ENCODE results near the gene SV2C.

The SV2C gene

DNA sequence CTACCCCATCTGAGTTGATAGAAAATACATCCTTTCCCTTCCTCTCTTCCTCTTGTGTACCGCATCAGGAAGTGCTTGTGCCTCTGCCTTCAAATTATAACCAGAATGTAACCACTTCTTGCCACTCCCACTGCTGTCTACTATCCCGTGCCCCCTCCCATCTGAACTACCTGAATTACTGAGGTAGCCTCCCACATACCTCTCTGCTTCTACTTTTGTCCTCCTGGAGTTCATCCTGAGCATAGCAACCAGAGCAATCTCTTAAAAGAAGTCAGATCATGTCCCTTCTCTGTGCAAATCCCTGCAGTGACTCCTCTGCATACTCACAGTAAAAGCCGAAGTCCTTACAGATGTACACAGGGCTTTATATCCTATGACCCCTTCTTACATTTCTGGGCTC is 23.0 kb downstream of the SV2C start:
- DNase-seq: no peak

- no peak for DNase-seq
Observed at GRCh38 chr5:76111477-76112174, 28.4 kb downstream of the SV2C start.

DNA sequence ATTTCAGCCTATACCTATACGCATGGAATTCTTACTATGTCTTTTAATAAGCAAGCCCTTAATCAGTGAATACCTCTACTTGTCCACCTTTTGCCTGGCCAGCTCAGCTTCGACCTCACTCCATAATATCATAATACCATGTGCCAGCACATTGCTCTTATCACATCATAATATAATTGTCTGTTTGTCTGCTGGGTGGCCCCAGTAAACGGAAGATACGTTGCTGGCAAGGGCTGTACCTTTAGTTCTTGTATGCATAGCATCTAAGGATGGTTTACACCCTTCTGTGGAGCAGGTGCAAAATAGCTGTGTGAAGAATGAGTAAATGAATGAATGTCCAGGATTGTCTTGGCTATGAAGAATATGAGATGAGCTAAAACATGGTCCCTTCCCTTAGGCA is 29.9 kb downstream of the SV2C start:
- DNase-seq: no peak

DNA sequence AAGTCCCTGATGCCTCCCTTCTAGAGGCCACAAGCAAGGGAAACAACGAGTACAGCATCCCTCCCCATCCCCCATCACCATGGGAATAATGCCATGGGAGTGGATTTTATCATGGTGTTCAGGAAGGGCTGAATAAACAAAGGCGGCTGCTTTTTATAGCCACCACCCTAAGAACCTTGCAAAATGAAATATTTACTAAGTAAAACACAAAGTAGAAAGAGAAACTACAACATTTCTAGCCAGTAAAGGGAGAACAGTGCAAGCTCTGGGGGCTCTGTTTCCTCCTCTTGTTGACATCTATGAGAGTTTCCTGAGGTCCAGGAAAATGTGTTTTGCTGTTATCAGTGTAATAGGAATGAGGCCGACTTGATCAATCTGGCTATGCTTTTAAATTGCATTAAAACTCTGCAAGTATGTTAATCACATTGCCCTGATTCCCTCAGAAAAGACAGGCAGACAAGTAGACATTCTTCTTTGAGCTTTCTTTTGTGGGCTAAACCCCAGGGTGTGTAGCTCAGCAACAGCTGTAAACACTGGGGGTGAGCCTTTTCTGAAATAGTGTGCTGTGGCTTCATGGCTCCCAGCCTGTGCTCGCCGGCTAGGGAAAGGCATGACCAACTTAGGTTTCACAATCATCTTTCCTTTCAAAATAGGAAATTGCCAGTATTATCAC is 31.1 kb downstream of the SV2C start:
- no peak for DNase-seq

GRCh38 chr5:76125346-76125745 is 42.2 kb downstream of the SV2C start:
- no peak for DNase-seq

DNA sequence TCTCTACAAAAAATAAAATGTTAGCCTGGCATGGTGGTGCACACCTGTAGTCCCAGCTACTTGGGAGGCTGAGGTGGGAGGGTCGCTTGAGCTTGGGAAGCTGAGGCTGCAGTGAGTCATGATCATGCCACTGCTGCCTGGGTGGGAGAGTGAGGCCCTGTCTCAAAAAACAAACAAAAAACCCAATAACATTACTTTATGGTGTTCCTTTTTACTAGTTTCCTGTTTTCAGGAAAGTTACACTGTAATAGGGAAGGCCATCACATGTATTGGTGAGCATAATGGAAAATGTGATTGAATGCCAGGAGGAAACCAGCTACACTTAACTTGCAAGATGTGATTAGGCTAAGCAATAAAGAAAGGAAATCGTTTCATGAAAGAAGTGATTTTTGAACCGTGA is 42.7 kb downstream of the SV2C start:
- no peak for DNase-seq

- DNase-seq: no peak
Observed at GRCh38 chr5:76134003-76134402, 50.8 kb downstream of the SV2C start.

DNA sequence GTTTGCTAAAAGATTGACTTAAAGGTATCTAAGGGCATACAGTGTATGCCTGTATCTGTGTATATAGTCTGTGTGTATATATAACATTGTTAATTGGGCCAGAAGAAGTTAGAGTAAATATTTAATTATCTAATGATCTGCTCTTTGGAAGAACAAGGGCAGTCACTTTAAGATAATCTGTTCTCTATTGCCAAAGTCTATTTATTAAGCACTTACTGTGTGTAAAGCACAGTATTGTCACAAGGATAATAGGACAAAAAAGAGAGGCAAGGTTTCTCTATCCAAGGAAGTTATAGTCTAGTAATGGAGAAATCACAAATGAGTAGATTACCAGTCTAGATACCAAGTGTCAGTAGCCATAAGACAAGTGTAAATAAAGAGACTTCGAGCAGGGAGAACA is 51.5 kb downstream of the SV2C start:
- no peak for DNase-seq

GRCh38 chr5:76137887-76138542 is 54.8 kb downstream of the SV2C start:
- DNase-seq: no peak

GRCh38 chr5:76143884-76144283 is 60.7 kb downstream of the SV2C start:
- DNase-seq: no peak

- DNase-seq: no peak
Observed at GRCh38 chr5:76144513-76145274, 61.5 kb downstream of the SV2C start.

DNA sequence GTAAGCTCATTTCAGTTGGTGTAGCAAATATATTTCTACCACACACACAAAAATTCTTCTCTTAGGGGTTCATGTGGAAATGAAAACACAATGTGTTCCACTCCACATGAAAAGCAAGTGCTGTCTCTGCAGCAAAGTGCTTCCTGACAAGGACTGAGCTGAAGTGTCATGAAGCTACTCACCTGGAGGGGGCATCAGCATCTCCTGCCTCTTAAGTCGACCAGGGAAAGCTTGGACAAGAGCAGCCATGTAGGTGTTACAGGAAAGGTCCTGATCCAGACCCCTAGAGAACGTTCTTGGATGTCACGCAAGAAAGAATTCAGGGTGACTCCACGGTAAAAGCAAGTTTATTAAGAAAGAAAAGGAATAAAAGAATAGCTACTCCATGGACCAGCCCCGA is 62.8 kb downstream of the SV2C start:
- peak; percentile 3 for DNase-seq

- DNase-seq: no peak
Observed at GRCh38 chr5:76149636-76150035, 66.5 kb downstream of the SV2C start.

- no peak for DNase-seq
Observed at GRCh38 chr5:76152161-76152560, 69.0 kb downstream of the SV2C start.

GRCh38 chr5:76152700-76153099 is 69.5 kb downstream of the SV2C start:
- DNase-seq: no peak

DNA sequence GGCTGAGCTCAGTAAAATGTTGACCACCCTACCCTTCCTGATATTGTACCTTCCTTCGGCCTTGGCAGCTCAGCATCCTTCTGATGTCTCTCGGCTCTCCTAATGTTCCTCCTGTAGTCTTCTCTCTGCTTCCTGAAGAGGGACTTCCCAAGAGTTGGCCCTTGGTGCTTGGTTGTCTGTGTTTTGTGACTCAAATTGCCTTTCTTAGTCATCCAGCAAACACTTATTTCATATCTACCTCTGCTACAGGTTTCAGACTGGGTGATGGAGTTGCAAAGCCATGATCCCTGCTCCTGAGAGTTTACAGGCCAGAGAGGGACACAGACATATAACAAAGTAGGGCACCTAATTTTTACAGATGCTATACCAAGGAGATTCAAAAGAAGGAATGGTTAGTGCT is 70.1 kb downstream of the SV2C start:
- DNase-seq: no peak

DNA sequence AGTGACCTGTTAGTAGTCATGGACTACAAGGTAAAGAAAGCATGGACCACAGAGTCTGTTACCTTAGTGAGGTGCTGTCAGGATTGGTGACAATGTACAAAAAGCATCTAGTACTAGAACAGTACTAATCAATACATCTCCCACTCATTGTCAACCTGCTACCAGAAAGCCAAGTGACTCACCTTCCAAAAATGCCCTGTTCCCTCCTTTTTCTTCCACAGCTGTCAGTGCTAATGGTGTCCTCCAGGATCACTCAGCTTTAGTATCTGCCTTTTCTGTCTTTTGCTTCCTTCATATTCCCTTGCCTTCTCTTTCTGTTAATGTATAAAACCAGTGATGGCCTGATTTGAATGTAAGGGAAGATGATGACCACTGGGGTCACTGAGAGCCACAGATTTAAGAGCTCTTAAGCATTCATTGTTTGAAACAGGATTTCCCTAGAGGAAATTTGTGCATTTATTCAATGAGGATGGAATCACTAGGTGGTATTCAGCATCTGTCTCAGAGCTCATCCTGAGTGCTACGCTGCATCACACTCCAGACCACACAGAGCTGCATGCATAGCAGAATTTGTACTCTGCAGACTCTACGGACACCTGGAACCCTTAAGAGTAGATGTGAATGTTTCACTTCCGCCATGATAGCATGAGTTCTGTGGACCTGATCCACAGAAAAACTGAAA is 71.0 kb downstream of the SV2C start:
- DNase-seq: no peak

DNA sequence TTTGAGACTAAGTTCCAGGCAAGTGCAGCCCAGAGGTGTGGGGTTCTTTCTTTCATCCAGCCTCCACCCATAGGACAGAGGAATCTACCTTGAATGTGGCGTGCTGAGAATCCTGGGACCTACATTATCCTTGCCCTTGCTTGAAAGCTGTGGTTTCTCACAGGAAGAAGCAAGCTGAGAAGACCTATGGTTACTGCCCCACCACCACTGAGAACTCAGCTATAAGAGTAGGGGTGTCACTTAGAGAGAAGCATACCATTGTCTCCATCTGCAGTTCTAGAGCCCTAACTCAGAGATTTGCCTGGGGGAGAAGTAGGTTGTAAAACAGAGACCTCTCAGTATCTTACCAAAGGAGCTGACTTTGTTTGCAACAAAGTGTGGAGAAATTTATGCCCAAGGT is 72.4 kb downstream of the SV2C start:
- DNase-seq: no peak

DNA sequence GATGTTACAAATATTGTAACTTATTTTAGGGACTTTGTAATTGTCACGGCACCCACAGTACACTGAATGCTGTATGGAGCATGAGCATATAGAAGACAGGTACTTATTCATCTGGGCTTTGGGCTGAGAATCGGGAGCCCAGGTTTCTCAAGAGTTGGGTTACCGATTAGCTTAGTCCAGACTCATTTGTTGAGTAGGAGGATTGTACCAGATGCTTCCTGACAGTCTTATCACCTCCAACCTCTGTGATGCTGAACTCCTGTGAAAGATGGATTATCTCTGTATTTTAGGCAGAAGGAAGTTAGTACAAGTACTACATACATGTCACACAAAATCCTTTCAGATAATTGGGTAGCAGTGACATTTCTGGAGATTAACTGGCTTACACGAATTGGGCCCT is 79.2 kb downstream of the SV2C start:
- no peak for DNase-seq

DNA sequence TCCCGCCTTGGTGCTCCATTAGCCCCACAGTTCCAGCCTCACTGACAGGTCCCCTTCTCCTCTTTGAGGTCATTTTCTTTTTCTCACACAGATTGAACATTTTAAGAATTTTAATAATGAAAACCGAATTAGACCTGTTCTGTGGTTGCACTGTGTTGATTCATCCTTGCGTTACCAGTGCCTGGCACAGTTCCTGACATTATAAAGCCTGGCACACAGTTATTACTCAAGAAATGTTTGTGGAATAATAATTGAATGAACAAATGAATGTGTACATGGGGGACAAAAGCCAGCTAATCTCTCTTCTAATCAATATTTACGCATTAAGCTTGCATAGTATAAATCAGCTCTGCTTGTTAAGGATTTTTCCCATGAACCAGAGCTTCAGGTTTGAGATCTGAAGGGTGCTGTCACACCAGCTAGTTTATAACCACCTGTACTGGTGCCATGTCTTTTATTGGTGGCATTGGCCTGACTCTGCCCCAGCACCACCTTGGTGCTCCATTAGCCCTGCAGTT is 80.0 kb downstream of the SV2C start:
- no peak for DNase-seq

DNA sequence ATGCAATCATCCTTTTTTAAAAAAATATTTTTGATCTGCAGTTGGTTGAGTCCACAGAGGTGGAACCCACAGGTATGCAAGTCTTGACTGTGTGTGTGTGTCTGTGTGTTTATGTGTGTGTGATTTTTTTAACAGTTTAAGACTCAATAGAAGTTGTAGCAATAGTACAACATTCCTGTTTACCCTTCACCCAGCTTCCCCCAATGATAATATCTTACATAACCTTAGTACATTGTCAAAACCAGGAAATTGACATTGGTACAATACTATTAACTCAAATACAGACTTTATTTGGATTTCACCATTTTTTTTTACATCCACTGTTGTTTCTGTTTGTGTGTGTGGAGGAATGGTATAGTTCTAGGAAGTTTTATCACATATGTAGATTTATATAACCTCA is 81.8 kb downstream of the SV2C start:
- DNase-seq: no peak

DNA sequence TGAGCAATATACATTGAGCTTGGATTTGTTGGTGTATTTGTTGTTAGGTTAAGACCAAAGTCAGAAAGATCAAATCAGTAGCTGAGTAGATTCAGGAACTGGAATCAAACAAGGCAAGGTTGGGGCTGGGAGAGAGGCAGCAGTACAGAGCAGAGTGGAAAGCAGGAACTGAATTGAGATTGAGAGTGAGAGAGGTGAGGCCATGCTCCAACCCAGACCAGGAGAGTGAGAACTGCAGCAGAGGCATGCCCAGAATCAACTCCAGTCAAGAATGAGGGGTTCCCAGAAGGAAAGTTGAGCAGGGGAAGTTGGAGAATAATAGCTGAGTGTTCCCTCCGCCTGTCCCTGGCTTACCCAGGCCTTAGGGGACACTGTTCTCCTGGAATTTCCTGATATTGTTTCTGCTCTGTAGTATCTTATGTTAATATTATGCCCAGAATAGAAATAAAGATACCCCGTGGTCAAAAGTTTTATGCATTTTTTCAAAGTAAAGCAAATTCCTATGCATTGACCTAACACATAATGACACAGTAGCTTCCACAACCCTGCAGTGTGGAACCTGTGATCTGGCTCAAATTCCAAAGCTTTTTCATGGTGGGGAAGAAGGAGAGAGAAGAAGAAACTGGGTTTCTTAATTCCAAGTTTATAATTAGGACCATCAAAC is 82.7 kb downstream of the SV2C start:
- DNase-seq: no peak
